Medulla oblongata (tissue), 1 donor: Measurements from ENCODE around the gene SHMT2.

Source experiments
- DNase-seq: peaks from one replicate; pipeline ENCODE4 v3.0.0-alpha.2; 2015; ENCODE audit errors: extremely low spot score

The SHMT2 gene

DNA sequence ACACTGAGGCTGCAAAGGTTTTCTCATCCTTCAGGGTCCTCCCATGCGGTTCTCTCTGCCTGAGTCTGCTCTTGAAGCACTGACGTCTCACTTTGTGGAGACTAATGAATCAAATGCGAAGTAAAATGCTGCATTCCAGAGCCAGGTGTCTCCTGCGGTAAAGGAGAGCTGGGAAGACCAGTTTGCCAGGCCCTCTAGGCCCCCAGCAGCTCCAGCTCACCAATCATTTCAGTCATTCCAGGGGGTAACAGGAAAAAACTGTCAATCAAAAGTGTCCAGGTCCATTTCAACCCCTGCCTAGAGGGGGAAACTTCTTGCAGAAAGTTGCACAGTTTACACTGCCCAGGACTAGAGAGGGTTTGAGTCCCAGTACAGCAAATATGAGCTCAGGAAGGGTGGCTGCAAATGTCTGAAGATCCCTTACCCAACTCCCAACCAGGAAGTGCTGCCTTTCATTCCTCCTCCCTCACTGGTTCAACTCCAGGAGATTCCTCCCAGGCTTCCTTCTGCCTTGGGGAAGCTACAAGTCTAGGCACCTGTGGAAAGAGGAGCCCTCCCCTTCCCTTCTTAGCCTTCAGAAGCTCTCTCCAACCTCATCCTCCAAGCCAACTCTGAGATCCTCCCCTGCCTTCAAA lies 15.6 kb upstream of the SHMT2 start:
- DNase-seq, result no peak

- DNase-seq, result peak; percentile 62
These were observed 15.1 kb upstream of the SHMT2 start for GRCh38 chr12:57214398-57214781.

GRCh38 chr12:57215065-57215464 lies 14.4 kb upstream of the SHMT2 start:
- DNase-seq, result no peak

- DNase-seq, result no peak
These were observed 13.9 kb upstream of the SHMT2 start for GRCh38 chr12:57215668-57216013.

GRCh38 chr12:57216014-57216911 lies 13.2 kb upstream of the SHMT2 start, which contains the start of gene NXPH4:
TSS of gene NXPH4 (plus strand) at chr12:57216794. CDS start at chr12:57216970, 176 bp downstream.
- DNase-seq, result no peak

DNA sequence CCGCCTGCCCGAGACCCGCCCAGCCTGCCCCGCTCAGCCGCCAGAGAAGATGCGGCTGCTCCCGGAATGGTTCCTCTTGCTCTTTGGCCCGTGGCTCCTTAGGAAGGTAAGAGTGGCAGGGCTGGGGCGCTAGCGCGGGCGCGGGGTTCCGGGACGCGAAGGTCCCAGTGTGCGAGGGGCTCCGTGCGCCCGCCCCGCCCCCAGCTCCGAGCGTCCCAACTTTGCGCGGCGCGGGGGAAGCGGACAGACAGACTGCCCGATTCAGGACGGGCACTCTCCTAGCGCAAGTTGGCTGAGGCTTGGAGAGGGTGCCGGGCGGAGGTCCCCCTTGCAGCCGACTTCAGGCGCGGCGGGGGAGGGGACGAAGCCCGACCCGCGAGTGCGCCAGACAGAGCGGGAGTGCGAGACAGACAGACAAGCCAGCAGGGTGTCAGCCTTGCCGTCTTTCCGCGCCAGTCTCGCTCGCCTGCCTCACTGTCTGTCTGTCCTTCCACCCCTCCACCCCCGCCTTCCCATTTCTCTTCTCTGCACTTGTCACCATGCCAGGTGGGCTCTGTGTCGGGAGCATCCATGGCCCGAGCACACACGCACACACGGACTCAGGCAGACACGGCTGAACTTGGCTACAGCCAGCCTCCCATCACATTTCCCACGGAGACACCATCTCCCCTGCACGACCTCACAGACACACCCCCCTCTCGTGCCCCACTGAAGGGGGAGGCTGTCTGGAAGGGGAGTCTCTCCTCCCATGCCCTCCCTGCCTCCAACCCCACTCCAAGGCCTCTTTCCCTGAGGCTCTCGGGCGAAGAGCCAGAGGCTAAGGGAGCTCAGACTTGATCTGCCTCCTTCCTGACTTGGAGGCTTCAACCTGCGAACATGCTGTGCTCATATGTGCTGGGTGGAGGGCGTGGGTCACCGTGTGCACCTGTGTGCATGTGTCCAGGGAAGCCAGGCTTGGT lies 12.3 kb upstream of the SHMT2 start:
- DNase-seq, result no peak

DNA sequence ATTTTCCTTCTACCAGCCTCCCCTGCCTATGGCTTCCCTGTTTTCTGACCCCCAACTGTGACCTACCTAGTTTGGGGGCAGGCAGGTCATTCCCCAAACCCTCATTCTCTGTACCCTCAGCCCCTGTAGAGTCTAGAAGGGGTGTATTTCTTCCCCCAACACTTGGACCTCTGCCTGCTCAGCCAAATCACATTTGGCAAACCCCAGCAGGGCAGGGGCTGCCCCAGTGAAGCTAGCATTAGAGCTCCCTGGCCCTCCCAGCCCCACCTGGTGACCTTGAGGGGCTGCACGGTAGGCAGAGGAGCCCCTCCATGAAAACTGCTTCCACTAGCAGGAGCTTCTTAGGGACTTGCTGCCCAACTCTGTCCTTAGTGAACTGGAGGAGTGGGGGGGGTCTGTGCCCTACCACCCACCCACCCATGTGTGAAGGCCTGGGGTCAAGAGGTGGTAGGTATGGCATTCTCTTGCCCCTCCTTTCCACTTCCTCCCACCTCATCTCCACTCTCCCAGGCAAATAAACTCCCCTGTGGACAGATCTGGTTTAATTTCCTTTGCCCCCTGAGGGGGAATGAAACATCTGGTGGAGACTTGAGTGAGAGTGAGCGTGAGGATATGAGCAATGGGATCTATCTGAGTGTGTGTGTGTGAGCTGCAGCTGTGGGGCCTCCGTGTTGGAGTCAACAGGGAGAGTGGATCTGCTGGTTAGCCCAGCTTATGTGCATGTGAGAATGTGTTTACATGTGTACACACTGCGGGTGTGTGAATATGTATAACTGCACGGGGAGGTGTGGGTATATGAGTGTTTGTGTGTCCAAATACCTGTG lies 11.3 kb upstream of the SHMT2 start:
- no peak for DNase-seq

DNA sequence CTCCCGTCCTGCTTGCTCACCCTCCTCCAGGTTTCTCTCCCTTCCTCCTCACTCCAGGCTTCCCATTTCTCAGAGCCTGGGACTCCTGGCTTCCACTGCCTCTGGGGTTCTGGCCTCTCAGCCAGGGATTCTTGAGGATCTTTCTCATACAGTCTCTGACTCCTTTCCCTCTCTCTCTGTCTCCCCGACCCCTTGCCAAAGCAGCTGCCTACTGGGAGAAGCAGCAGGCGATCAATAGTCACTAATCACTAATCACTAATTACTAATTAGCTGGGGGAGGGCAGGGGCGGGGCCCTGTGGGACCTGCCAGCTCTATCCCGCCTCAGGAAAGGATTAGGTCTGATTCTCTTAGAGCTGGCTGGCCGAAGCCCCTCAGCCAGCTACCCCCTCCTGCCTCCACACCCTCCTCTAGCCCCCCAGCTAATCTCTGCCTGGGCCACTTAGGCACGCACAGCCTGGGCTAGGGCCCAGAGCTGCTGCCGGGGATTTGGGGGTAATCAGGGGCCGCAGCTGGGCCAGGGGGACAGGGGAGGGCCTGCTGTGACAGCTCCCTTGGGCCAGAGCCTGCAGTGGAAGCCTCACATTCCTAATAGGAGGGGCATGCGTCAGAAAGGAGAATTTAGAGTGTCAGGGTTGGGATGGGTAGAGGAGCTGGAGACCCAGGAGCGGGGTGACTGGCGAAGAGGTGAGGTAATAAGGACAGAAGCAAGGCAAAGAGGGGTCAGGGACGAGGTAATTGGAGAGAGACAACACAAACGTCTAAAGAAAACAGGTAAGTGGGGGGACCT lies 10.1 kb upstream of the SHMT2 start:
- DNase-seq, result no peak

- no peak for DNase-seq
These were observed 9.3 kb upstream of the SHMT2 start for GRCh38 chr12:57219993-57220754.

- DNase-seq, result no peak
These were observed 8.7 kb upstream of the SHMT2 start for GRCh38 chr12:57220770-57221168.

DNA sequence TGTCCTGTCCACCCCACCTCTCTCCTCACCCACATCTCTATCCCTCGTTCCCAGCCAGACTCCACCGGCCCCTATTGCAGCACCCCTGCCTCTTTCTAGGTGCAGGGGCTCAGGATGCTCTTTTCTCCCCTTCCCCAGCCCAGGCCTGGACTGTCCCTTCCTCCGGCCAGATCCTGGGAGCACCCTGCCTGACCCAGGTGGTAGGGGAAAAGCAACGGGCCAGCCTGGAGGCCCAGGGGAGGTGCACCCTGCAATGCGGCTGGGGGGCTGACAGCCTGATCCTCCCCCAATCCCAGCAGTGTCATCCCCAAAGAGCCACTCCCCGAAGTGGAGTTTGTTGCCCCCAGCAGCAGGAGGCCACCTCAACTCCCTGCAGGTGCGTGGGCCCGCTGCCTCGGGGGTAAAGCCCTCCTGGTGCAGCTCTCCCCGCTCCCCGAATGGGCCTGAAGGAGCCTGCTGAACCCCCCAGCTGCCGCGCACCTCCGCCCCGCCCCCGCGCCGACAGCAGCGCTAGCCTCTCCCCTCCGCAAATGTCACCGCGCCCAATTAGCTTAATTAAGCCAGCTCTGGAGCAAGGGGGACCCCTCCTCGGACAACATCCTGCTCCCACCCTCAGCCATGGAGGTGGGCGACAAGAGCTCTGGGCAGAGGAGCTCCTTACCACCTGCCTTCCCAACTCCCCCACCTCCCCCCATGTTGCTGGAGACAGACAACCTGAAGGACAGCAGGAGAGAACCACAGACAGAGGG lies 8.2 kb upstream of the SHMT2 start:
- no peak for DNase-seq

- DNase-seq, result no peak
These were observed 7.0 kb upstream of the SHMT2 start for GRCh38 chr12:57222286-57223190.

- no peak for DNase-seq
These were observed 6.0 kb upstream of the SHMT2 start for GRCh38 chr12:57223191-57224165.

- DNase-seq, result no peak
These were observed 5.1 kb upstream of the SHMT2 start for GRCh38 chr12:57224278-57224972.

GRCh38 chr12:57224973-57225679 lies 4.4 kb upstream of the SHMT2 start:
- no peak for DNase-seq
